H9 (cell line): ENCODE measurements around the gene SIPA1L3. TPM values are rescaled to one million over a fixed set of nuclear protein-coding genes. Genes with fewer than 3 reads are reported as not detected.

Source experiments
- DNase-seq: peaks from one replicate; pipeline ENCODE4 v3.0.0-alpha.2; 2017
- H2AFZ ChIP-seq: one replicate; pipeline ENCODE4 v1.6.1; 2013; ENCODE audit warnings: mild to moderate bottlenecking, low read length, control low read depth, moderate library complexity
- H2AK5ac ChIP-seq: 2 replicates; pipeline ENCODE4 v1.6.1; 2013; ENCODE audit warnings: low read length, control low read depth, mixed read lengths; ENCODE audit not compliant: insufficient read length
- H2BK120ac ChIP-seq: one replicate; pipeline ENCODE4 v1.6.1; 2013; ENCODE audit warnings: low read depth, mild to moderate bottlenecking, low read length, control low read depth, inconsistent platforms; ENCODE audit not compliant: poor library complexity, severe bottlenecking
- H2BK12ac ChIP-seq: 2 replicates; pipeline ENCODE4 v1.6.1; 2013; ENCODE audit warnings: low read length, control low read depth, mixed read lengths, low read depth; ENCODE audit not compliant: insufficient read length
- H2BK15ac ChIP-seq: 2 replicates; pipeline ENCODE4 v1.6.1; 2013; ENCODE audit warnings: low read depth, low read length, control low read depth
- H2BK20ac ChIP-seq: one replicate; pipeline ENCODE4 v1.6.1; 2013; ENCODE audit warnings: low read depth, mild to moderate bottlenecking, low read length, control low read depth, inconsistent platforms; ENCODE audit not compliant: poor library complexity, severe bottlenecking
- H2BK5ac ChIP-seq: 2 replicates; pipeline ENCODE4 v1.6.1; 2013; ENCODE audit warnings: low read length, control low read depth, mixed read lengths; ENCODE audit not compliant: insufficient read length
- H3K14ac ChIP-seq: 2 replicates; pipeline ENCODE4 v1.6.1; 2013; ENCODE audit warnings: low read length, control low read depth; ENCODE audit not compliant: insufficient read depth
- H3K18ac ChIP-seq: 2 replicates; pipeline ENCODE4 v1.6.1; 2013; ENCODE audit warnings: low read depth, mild to moderate bottlenecking, mixed read lengths, low read length, control low read depth; ENCODE audit not compliant: insufficient read length
- H3K23ac ChIP-seq: 2 replicates; pipeline ENCODE4 v1.6.1; 2013; ENCODE audit warnings: low read length, control low read depth, mixed read lengths, low read depth; ENCODE audit not compliant: insufficient read length
- H3K23me2 ChIP-seq: 2 replicates; pipeline ENCODE4 v1.6.1; 2013; ENCODE audit warnings: low read depth, mild to moderate bottlenecking, mixed read lengths, low read length, control low read depth; ENCODE audit not compliant: insufficient read length, poor library complexity, severe bottlenecking
- H3K27ac ChIP-seq: 2 replicates; pipeline ENCODE4 v1.5.1; 2013; ENCODE audit warnings: low read length, control low read depth, mixed read lengths, low read depth; ENCODE audit not compliant: insufficient read length
- H3K27me3 ChIP-seq: 2 replicates; pipeline ENCODE4 v1.6.1; 2013; ENCODE audit warnings: low read length, control low read depth, inconsistent platforms; ENCODE audit not compliant: insufficient read depth
- H3K4ac ChIP-seq: 2 replicates; pipeline ENCODE4 v1.6.1; 2013; ENCODE audit warnings: low read depth, mild to moderate bottlenecking, control low read depth, inconsistent platforms, low read length, moderate library complexity
- H3K4me1 ChIP-seq: 2 replicates; pipeline ENCODE4 v1.6.1; 2013; ENCODE audit warnings: low read length, control low read depth, inconsistent platforms; ENCODE audit not compliant: insufficient read depth
- H3K4me2 ChIP-seq: 2 replicates; pipeline ENCODE4 v1.6.1; 2013; ENCODE audit warnings: low read length, control low read depth, mixed read lengths; ENCODE audit not compliant: insufficient read length, insufficient read depth
- H3K56ac ChIP-seq: 2 replicates; pipeline ENCODE4 v1.6.1; 2013; ENCODE audit warnings: low read depth, mild to moderate bottlenecking, mixed read lengths, low read length, control low read depth; ENCODE audit not compliant: insufficient read length
- H3K79me1 ChIP-seq: 2 replicates; pipeline ENCODE4 v1.6.1; 2013; ENCODE audit warnings: low read depth, mild to moderate bottlenecking, moderate library complexity, low read length, control low read depth, inconsistent platforms; ENCODE audit not compliant: insufficient read depth, poor library complexity, severe bottlenecking
- H3K79me2 ChIP-seq: 2 replicates; pipeline ENCODE4 v1.6.1; 2013; ENCODE audit warnings: low read length, control low read depth, inconsistent platforms; ENCODE audit not compliant: insufficient read depth
- H3K9ac ChIP-seq: 2 replicates; pipeline ENCODE4 v1.6.1; 2013; ENCODE audit warnings: low read length, control low read depth, mixed read lengths; ENCODE audit not compliant: insufficient read length; ENCODE audit errors: extremely low read depth
- H3K9me3 ChIP-seq: one replicate; pipeline ENCODE4 v1.6.1; 2013; ENCODE audit warnings: low read depth, low read length, inconsistent platforms; ENCODE audit not compliant: control insufficient read depth
- H3T11ph ChIP-seq: one replicate; pipeline ENCODE4 v1.6.1; 2013; ENCODE audit warnings: mild to moderate bottlenecking, low read length, control low read depth, inconsistent platforms
- H4K20me1 ChIP-seq: one replicate; pipeline ENCODE4 v1.6.1; 2013; ENCODE audit not compliant: control insufficient read depth, insufficient read length, insufficient read depth
- H4K5ac ChIP-seq: 2 replicates; pipeline ENCODE4 v1.6.1; 2013; ENCODE audit warnings: low read depth, mild to moderate bottlenecking, mixed read lengths, low read length, control low read depth; ENCODE audit not compliant: insufficient read length
- H4K8ac ChIP-seq: replicated peaks from 2 replicates; pipeline ENCODE4 v1.6.1; 2013; ENCODE audit warnings: low read length, control low read depth, mixed read lengths, low read depth; ENCODE audit not compliant: insufficient read length
- H4K91ac ChIP-seq: 2 replicates; pipeline ENCODE4 v1.6.1; 2013; ENCODE audit warnings: low read depth, mild to moderate bottlenecking, moderate library complexity, mixed read lengths, low read length, control low read depth; ENCODE audit not compliant: insufficient read length
- H3K27ac Mint-ChIP-seq, 3 experiments: 2 replicates in 2 of 3; 3 replicates in 1 of 3; pipeline ENCODE4 v1.8.0; 2020 to 2021; ENCODE audit warnings: mixed read lengths in 3 of 3, mild to moderate bottlenecking in 1 of 3, moderate library complexity in 1 of 3
- H3K27me3 Mint-ChIP-seq: 2 replicates; pipeline ENCODE4 v1.8.0; 2021; ENCODE audit warnings: low read depth, mild to moderate bottlenecking, moderate library complexity, mixed read lengths
- H3K36me3 Mint-ChIP-seq, 3 experiments: 2 replicates in 2 of 3; 3 replicates in 1 of 3; pipeline ENCODE4 v1.8.0; 2020 to 2021; ENCODE audit warnings: low read depth in 3 of 3, mixed read lengths in 3 of 3; ENCODE audit not compliant: insufficient read depth in 1 of 3
- H3K4me1 Mint-ChIP-seq, 2 experiments: 2 replicates each; pipeline ENCODE4 v1.8.0; 2020; ENCODE audit warnings: mixed read lengths in 2 of 2
- H3K4me3 Mint-ChIP-seq, 2 experiments: 2 replicates in 1 of 2; 3 replicates in 1 of 2; pipeline ENCODE4 v1.8.0; 2020 to 2021; ENCODE audit warnings: mild to moderate bottlenecking in 2 of 2, mixed read lengths in 2 of 2, moderate library complexity in 1 of 2
- H3K9me3 Mint-ChIP-seq, 2 experiments: 2 replicates in 1 of 2; 3 replicates in 1 of 2; pipeline ENCODE4 v1.8.0; 2020; ENCODE audit warnings: mild to moderate bottlenecking in 2 of 2, mixed read lengths in 2 of 2, moderate library complexity in 1 of 2
- WGBS: extraction: QIAGEN DNeasy Blood & Tissue Kit; methylation state at CpG from one replicate; pipeline ENCODE4 v1.1.7; 2013; ENCODE audit warnings: missing lambda C conversion rate, low lambda C conversion rate, mixed read lengths; ENCODE audit not compliant: insufficient read length; ENCODE audit errors: extremely low coverage; 5-methylcytosine and 5-hydroxymethylcytosine counted together
- total RNA-seq: library from RNA; stranded (reverse); gene quantifications from 2 replicates; pipeline ENCODE4 v1.2.1, GENCODE V29; 2021
- TF ChIP-seq, protein P1 (sequence below): fragments of 200-600 bp; sonication (generic); conservative IDR thresholded peaks from 3 replicates; pipeline ENCODE4 v1.8.0; 2021; ENCODE audit warnings: antibody characterized with exemption, mild to moderate bottlenecking

SIPA1L3 gene
- total RNA-seq, 1 experiment from 2014 or later: 40.1 TPM

DNA sequence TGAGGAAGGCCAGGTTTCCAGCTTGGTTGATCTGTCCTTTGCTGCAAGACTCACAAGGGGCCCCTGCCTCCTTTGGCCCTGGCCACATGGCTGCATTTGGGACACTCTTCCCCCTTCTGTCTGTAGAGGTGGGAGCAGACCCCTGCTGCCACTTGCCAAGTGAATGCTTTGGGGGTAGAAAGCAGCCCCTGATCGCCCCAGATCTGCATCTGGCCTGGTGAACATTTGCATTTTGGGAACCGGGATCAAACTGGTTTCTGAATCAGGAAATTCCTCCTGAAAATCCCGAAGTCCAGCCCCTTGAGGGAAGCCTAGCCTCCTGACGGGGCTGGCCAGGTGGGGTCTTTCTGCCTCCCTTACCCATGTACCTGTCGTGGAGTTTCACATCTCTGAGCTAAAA, 302.1 kb downstream of the SIPA1L3 start:
- Histone ChIP-seq H3K79me1 (no peaks in the 10 kb centered on the region), H3K4me1 (no peaks in the 10 kb centered on the region), H2AFZ (no peak overlapping the region), H3K56ac (no peak overlapping the region), H3T11ph (no peak overlapping the region), H3K27ac (no peak overlapping the region), H2BK120ac (no peak overlapping the region), H3K23me2 (peaks cover 20% of the 10 kb centered on the region), H3K79me2 (no peaks in the 10 kb centered on the region), H3K14ac (peak overlapping the region; percentile 52; the same call in 1 of the 2 replicates), H3K9me3 (no peaks in the 10 kb centered on the region), H3K4ac (no peak overlapping the region), H2BK15ac (no peak overlapping the region), H4K8ac (no peak overlapping the region), H2BK5ac (no peak overlapping the region), H2AK5ac (no peak overlapping the region), H3K23ac (no peak overlapping the region), H2BK20ac (no peak overlapping the region), H3K18ac (peak overlapping the region; percentile 18), H4K5ac (no peak overlapping the region), H3K9ac (no peak overlapping the region), H2BK12ac (no peak overlapping the region), H4K91ac (no peak overlapping the region), H3K27me3 (no peaks in the 10 kb centered on the region), H3K4me2 (peak overlapping the region; percentile 81), H4K20me1 (no peaks in the 10 kb centered on the region)
- Mint-ChIP-seq H3K27me3 (peaks cover 24% of the 10 kb centered on the region), H3K27ac (peak overlapping the region in 2 of 3 experiments; percentile 90 to 94; a peak in 4 of 7 replicates), H3K4me3 (peak overlapping the region; percentile 53 to 82), H3K4me1 (peaks cover 24 to 51% of the 10 kb centered on the region in 2 experiments), H3K9me3 (no peaks in the 10 kb centered on the region), H3K36me3 (peaks cover 0 to 12% (median 10%) of the 10 kb centered on the region in 3 experiments; a peak in 3 of 7 replicates)
- peak; percentile 53 for DNase-seq
- WGBS: no CpG with 5 or more reads among the region's 5 CpGs
- TF ChIP-seq, protein P1, sequence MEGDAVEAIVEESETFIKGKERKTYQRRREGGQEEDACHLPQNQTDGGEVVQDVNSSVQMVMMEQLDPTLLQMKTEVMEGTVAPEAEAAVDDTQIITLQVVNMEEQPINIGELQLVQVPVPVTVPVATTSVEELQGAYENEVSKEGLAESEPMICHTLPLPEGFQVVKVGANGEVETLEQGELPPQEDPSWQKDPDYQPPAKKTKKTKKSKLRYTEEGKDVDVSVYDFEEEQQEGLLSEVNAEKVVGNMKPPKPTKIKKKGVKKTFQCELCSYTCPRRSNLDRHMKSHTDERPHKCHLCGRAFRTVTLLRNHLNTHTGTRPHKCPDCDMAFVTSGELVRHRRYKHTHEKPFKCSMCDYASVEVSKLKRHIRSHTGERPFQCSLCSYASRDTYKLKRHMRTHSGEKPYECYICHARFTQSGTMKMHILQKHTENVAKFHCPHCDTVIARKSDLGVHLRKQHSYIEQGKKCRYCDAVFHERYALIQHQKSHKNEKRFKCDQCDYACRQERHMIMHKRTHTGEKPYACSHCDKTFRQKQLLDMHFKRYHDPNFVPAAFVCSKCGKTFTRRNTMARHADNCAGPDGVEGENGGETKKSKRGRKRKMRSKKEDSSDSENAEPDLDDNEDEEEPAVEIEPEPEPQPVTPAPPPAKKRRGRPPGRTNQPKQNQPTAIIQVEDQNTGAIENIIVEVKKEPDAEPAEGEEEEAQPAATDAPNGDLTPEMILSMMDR: no peak
